Measurements from ENCODE around the gene UBTD2.

GRCh38 chr5:172178991-172179989 lies 104.3 kb downstream of the UBTD2 start:
- TF ChIP-seq CTCF (IDR thresholded peaks at IDR 0.05 in 4 of 5, conservative IDR thresholded peaks at IDR 0.05 in 1 of 5) (no peak), POLR2A (IDR thresholded peaks at IDR 0.05) (no peak)

All from gastrocnemius medialis (tissue), 4 donors.